GM19452 (cell line): ENCODE data around the gene TMEM185B.
"Not testable (repeated sequence)": the region's sequence is repeated elsewhere in the genome, so short reads cannot be mapped to it uniquely, and the experiment has no call there.

Experiments
- ATAC-seq: cut with Tn5 transposase; IDR thresholded peaks from one replicate; pipeline ENCODE4 v1.9.1; 2021; ENCODE audit not compliant: unreplicated experiment

The TMEM185B gene

DNA sequence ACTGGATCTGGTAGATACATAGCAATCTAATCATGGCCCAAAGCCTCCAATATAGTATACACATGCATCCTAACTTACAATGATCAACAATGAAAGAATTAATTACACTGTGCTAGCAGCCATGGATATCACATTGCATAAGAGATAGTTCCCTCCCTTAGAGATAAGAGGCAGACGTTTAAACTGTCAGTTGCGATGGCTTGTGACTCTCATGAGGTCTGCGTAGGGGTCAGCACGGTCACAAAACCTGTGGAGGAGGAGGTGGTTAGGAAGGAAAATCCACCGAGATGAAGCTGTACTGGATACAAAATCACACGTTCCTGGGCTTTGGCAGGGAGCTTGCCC is 28.7 kb upstream of the TMEM185B start:
- no peak for ATAC-seq

DNA sequence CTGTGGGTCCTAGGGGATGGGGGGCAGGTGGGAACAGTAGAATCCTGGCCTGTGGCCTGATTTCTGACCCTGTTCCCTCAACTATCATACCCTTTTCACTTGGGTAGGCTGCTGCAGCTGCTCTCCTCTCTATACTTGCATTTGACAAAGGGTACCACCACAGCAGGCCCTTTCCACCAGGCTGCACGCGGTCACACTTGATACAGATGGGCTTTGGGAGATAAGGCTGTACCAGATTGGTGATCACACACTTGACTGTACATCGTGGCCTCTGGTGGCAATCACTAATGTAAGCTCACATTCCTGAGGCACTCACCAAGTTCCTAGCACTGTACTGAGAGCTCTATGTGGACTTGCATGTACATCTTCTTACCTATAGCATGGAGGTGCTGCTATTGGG is 27.9 kb upstream of the TMEM185B start:
- ATAC-seq = no peak

DNA sequence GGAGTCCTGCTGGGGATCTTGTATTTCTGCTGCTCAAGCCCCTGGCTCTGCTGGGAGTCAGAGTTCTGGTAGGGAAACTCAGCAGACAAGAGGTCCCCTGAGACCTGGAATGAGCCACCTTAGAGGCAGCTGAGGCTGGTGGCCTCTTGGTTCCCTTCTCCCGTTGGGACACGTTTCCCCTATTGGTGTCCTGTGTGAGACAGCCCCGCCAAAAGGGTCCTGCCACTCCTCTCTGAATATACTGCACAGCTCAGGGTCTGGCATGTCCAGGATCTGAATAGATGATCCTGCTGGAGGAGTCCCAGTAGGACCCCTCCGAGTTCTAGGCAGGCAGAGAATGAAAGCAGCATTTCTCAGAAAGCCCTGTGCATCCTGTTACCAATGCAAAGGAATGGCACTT is 27.4 kb upstream of the TMEM185B start:
- ATAC-seq = no peak

DNA sequence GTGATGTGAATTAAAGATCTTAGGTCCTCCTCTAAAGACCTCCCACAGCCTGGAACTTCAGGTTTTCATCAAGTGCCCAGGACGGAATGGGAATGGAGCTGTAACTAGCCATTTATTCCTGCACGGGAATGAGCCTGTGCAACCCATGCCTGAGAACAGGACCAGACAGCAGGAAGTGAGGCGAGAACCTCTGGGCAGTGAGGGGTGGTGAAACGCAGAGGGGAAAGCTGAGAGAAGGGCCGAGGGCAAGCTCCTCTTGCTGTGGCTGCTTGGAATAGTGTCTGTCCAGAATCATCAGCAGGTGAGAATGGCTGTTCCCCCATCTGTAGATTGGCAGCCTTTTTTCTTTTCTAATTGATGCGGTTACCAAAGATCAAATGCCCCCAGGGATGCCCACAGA is 24.7 kb upstream of the TMEM185B start:
- no peak for ATAC-seq

DNA sequence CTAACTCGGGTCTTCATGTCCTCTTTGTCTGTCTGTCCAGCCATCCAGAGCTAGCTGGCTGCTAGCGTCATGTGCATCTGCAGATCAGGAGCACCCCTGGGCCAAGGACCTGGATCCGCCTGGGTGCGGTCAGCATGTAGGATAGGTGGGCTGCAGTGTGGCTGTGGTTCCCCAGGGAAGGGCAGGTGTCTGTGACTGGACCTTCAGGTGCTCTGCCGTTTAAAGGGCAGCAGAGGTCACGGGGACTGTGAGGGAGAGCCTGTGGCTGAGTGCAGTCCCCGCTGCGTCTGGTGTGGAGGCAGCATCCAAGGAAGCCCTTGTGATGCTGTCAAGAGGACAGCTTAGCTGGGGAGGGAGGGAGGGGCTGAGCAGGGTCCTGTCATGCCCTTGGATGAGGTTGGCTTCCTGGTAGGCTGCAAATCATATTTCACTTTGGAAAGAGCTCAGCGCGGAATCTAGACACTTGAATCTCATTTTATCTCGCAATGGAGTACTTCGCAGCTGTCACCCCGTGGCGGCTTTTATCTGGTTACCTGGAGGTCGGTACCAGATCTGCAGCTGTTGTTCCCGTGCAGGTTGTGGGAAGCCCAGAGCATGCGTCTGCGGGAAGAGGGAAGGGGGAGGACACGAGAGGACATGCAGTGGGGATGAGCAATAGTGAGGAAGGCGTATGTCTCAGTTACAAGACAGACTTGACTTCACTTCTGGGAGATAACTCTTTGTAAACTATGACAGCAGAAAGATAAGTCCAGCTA is 23.5 kb upstream of the TMEM185B start:
- ATAC-seq = no peak

DNA sequence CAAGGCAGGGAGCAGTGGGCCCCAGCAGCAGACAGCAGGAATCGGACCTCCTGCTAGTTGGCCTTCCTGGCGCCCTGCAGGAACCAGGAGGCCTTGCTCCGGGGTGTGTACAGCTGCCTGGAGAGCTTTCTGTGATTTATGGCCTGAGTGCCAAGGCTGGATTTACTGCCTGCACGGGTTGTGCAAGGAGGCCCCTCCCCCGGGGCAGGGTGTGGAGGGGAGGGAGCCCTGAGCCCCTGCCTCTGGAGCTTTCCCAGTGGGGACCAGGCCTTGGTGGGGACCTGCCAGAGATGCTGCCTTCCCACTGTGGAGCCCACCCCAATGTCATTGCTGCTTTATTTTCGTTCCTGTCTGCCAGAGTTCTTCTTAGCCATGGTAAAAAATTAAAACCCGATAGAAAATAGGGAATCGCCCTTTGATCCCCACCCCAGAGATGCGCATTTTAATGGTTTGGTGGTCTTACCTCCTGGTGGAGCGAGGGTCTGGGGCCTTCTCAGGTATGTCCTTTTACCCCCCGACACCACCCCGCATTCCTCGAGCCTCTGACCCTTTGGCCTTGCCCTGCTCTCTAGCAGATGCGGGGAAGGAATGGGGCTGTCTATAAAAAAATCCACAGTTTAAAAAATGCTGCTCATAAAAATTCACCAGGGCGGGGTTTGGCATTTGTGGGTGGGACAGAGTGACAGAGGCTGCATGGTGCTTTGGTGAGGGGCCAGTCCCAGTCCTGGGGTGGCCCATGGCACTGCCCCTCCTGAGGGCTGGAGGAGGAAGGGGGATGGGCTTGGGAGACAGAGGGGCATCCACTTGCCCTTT is 22.5 kb upstream of the TMEM185B start:
- no peak for ATAC-seq

DNA sequence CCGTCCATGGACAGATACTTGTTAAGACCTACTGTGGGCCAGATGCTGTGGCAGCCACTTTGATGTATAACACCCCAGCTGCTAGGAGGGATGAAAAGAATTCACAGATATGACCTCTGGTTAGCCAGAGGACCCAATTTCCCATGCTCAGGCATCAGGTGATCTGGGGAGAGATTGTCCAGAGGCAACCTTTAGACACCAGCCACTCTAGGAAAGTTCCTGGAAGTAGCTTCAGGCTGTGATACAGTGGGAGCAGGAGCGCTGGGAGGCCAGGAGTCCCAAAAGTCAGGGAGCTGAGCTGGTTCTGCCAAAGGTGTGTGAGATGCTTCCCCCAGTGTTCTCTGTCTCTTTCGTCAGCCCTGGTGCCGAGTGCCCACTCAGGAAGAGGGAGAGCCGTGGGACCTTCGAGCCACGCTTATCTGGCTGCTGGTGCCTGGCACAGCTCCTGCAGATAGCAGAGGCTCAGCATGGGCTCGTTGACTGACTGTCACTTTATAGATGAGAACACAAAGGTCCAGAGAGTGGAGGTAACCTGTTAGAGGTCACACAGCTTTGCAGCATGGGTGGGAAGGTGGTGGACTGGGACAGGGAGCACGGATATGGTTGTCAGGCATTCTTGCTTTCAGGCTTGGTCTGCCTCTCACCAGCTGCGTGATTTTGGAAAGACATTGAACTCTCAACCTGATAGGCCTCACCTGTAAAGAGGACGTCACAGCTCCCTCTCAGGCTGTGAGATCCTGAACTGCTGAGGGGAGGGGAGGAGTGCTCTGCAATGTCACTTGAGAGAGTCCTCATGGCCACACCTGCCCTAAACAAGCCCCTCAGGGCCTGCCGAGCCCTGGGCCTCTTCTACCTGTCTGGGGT is 21.7 kb upstream of the TMEM185B start:
- no peak for ATAC-seq

DNA sequence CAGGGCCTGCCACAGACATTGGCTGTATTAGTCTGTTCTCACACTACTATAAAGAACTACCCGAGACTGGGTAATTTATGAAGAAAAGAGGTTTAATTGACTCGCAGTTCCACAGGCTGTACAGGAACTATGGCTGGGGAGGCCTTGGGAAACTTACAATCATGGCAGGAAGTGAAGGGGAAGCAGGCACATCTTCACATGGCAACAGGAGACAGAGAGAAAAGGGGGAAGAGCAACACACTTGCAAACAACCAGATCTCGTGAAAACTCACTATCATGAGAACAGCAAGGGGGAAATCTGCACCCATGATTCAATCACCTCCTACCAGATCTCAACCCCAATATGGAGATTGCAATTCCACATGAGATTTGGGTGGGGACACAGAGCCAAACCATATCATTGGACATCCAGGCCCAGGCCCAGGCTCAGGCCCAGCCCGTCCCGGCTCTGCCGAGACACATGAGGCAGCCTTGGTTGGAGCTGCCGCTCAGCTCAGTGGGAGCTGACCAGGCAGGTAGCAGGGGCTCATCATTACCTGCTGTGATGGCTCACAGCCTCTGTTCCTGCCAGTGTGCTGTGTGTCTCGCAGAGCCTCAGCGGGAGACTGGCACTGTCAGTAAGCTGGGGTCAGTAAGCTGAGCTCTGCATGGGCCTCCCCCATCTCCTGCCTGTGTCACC is 20.8 kb upstream of the TMEM185B start:
- ATAC-seq = no peak

DNA sequence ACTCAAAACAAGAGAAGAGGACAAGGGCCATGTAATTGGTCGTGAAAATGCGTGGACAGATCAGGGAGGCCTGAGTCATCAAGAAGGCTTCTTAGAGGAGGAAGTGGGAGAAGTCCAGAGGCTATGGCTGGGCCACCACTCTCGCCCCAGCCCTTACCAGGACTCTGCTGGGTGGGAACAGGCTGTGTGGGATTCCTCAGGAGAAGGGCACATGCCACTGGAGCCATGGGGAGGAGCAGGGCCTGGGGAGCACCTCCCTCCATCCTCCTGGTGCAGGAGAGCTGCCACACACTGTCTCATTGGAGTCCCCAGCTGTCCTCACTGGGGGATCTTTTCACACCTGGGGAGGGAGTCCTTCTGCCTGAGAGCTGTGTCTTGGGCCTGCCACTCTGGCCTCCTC is 20.0 kb upstream of the TMEM185B start:
- no peak for ATAC-seq

DNA sequence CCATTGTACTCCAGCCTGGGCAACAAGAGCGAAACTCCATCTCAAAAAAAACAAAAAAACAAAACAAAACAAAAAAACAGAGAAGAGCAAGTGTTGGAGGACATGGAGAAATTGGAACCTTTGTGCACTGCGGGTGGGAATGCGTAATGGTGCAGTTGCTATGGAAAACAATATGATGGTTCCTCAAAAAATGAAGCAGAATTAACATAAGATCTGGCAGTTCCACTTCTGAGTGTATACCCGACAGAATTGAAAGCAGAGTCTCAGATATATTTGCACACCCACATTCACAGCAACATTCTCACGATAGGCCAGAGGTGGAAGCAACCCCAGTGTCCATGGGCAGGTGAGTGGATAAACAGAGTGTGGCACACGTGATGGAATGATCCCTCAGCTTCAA is 18.5 kb upstream of the TMEM185B start:
- no peak for ATAC-seq

DNA sequence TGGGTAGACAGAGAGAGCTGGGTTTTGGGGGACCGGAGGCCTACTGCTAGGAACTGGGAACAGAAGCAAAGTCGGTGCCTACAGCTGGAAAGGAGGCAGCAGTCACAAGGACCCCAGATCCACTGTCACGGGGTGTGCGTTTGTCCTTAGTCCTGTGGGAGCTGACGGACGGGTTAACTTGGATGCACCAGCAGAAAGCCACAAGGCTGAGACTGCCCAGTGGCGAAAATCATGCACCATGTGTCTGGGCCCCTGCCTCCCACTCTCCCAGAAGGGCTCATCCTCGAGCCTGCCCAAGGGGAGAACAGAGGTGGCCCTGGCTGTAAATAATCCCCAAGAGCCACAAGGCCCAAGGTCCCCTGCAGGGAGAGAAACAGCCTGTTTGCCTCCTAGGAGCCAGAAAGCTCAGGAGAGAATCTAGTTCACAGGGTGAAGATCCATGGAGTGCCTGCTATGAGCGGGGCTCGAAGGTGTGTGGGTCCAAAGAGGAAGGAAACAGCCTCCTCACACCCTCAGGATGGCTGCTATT is 17.8 kb upstream of the TMEM185B start:
- no peak for ATAC-seq

DNA sequence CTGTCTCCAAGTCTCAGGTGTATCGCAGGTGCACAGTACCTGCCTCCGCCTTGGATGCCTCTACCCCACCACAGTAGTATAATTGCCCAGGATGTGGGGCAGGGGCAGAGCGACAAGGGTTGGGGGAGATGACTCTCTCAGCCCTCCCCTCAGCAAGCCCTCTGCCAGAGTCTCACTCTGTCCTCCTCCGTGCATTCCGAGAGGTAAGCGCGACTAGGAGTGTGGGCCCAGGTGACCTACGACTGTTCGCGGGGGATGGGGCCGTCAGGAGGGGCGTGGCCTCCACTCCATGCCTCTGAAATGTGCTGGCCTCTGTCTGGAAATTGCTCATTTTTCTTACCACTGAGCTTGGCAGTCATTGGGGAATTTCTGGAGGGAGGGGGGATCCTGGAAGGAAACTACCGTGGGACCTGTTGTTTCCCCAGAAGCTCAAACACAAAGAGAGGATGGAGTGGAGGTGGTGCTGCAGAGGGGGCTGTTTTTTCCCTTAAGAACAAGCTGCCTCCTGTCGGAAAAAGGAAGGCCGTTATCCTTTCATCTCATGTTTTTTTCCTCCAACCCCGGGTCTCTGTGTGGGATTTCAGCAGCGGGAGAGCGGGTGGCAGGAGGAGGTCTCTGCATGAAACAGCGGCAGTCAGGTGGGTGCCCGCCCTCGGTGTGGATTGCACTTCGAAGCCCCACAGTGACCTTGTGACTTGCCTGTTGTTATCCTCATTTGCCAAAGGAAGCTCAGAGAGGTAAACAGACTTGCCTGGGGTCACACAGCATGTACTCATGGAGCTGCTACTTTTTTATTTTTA is 16.5 kb upstream of the TMEM185B start:
- no peak for ATAC-seq

DNA sequence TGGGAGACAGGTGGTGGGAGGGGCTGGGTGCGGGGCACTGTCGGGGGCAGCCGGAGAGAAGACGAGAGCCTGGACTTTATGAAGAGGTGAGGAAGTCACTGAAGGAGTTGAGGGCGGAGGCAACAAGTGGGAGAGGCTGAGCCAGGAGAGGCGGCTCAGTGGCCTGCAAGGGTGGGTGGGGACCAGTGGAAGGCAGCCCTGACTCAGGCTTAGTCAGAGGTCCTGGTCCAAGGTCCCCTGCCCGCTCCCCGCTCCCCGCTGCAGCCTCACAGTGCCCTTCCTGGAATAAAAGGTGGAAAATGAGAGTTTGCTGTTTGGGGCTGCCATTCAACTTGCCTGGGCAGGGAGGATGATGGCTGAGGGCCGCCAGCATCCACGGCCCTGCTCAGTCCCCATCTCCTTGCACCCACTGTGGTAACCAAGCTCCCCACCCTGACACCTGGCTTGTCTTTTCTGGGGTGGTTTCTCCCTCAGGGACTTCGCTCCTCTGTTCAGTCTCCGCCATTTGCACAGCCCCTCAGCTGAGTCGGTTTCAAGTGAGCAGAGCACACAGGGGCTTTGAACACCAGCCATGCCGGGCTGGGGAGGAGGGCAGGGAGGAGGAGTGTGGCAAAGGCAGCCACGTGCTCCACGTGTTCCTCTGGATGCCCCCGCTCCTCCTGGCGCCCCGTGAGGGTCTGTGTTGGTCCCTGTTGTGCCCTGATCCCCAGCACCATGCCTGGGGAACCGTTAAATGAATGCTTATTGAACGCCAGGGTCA is 15.7 kb upstream of the TMEM185B start:
- no peak for ATAC-seq

DNA sequence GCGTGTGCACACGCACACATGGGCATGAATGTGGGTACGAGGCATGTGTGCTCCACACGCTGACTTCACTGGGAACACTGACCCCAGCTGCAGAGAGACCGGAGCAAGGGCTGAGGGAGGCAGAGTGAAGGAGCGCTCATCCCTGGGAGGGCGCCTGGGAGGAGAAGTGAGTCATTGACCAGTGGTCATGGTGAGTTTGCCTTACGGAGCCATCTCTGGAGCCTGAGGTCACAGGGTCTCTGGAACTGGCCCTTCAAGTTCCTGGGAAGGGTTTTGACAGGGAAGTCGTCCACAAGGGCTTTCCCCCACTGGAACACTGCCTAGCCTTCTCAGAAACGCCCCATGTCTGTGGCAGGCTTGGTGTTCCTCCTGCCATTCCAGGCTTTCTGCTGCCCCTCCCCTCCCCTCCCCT is 14.3 kb upstream of the TMEM185B start:
- no peak for ATAC-seq

DNA sequence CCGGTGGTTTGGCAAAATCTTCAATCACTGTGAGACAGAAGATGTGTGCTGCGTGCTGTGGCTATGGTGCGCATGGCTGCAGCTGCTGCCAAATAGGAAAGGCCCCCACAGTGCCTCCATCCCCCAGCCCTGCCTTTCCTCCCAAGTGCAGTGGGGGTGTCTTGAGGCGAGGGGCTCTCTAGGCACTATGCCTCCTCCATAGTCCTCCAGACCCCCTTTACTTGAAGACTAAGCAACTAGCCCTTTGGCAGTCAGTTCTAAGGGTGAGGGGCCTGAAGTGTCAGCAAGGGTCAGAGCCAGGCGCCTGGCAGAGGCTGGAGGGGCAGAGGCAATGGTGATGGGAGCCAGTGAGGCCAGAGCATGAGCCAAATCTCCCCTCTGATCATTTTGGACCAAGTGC is 13.6 kb upstream of the TMEM185B start:
- no peak for ATAC-seq

DNA sequence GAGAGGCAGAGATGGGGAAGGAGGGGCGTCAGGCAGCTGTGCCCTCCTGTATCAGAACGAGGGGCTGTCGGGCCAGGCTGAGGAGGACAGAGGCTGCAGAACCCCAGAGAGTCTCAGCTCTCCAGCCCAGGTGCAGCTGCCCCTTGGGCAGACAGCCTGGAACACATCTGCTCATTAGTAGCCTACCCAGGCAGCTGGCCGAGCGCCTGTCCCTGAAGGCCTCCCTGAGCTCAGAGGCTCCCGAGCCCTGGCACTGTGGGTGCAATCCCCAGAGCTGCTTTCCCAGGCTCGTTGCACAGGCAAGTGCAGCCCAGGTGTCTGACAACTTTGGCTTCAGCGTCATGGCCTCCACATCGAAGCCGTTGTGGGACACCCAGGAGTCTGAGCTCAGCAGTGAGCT is 13.1 kb upstream of the TMEM185B start:
- no peak for ATAC-seq

DNA sequence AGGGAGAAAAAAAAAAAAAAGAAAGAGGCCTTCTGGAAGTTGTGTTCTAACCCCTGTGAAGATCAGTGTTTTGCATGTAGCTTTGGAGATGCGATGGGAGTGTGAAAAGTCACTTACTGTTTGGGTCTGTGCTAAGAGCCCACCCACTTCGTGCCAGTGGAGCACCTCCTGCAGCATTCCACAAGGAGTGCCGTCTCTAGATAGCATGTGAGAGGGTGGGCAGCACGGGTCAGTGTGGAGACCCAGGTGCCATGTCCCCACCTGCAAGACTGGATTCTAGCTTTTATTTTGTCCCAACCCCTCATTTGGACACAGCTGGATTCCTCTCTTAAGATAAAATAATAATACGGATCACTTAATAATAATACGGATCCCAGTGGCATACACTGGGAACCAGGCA is 12.5 kb upstream of the TMEM185B start:
- no peak for ATAC-seq

DNA sequence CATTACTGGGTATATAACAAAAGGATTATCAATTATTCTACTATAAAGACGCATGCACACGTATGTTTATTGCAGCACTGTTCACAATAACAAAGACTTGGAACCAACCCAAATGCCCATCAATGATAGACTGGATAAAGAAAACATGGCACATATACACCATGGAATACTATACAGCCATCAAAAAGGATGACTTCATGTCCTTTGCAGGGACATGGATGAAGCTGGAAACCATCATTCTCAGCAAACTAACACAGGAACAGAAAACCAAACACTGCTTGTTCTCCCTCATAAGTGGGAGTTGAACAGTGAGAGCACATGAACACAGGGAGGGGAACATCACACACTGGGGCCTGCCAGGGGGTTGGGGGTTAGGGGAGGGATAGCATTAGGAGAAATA is 12.0 kb upstream of the TMEM185B start:
- ATAC-seq = not testable (repeated sequence)

DNA sequence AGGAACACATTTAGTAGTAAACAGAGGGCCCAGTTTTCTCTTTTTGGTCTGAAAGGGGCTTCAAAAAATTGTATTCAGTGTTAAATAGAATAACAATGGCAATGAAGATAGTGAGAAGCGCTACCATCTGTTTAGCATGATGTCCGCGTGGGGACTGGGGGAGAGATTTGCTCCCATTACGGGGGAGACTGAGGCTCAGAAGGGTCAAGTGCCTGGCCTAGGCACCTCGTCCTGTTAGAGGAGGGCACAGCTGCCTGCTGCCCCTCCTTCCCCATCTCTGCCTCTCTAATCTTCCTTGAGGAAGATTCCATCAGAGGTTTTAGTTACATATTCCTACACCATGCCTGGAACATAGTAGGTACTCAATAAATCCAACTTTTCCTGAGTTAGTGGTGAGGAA is 10.1 kb upstream of the TMEM185B start:
- ATAC-seq = no peak
